Lung (tissue), 12 donors: ENCODE results near the gene TLE2. TPM values are rescaled to one million over a fixed set of nuclear protein-coding genes. Genes with fewer than 3 reads are reported as not detected.
A peak's percentile ranks its signal among the peaks of the same experiment; 100 is the strongest.

ENCODE experiments used
- ATAC-seq: fragments of 200-7000 bp; cut with Tn5 transposase; one replicate; pipeline ENCODE4 v1.9.1; 2020; ENCODE audit warnings: moderate number of reproducible peaks; ENCODE audit not compliant: insufficient read depth, low FRiP score
- DNase-seq, 3 donors: peaks; one replicate each; pipeline ENCODE4 v3.0.0-alpha.2; 2013 to 2017
- H3K27ac ChIP-seq, 2 donors: one replicate each; pipeline ENCODE4 v1.5.1; 2013; ENCODE audit warnings: mild to moderate bottlenecking in 2 of 2, moderate library complexity in 2 of 2, control low read depth in 1 of 2, inconsistent platforms in 1 of 2, low read depth in 1 of 2, low read length in 1 of 2
- H3K27me3 ChIP-seq, 3 donors: one replicate each; pipeline ENCODE4 v1.5.1; 2013; ENCODE audit warnings: low read length in 2 of 3; ENCODE audit not compliant: control insufficient read depth in 3 of 3, insufficient read depth in 3 of 3
- H3K36me3 ChIP-seq, 4 donors: one replicate each; pipeline ENCODE4 v1.5.1; 2013; ENCODE audit warnings: low read length in 4 of 4, mild to moderate bottlenecking in 1 of 4, moderate library complexity in 1 of 4; ENCODE audit not compliant: control insufficient read depth in 4 of 4, insufficient read depth in 4 of 4
- H3K4me1 ChIP-seq, 5 donors: one replicate each; pipeline ENCODE4 v1.5.1; 2013; ENCODE audit warnings: low read length in 5 of 5, mild to moderate bottlenecking in 2 of 5, moderate library complexity in 1 of 5; ENCODE audit not compliant: control insufficient read depth in 5 of 5, insufficient read depth in 5 of 5
- H3K4me3 ChIP-seq: one replicate; pipeline ENCODE4 v1.5.1; 2013; ENCODE audit warnings: mild to moderate bottlenecking, control low read depth, moderate library complexity
- H3K9ac ChIP-seq, 2 donors: one replicate each; pipeline ENCODE4 v1.5.1; 2013; ENCODE audit warnings: low read length in 2 of 2, control low read depth in 1 of 2; ENCODE audit not compliant: insufficient read depth in 1 of 2
- H3K9me3 ChIP-seq, 4 donors: one replicate each; pipeline ENCODE4 v1.5.1; 2013; ENCODE audit warnings: low read length in 3 of 4, mild to moderate bottlenecking in 1 of 4, moderate library complexity in 1 of 4; ENCODE audit not compliant: control insufficient read depth in 4 of 4, insufficient read depth in 3 of 4
- CTCF ChIP-seq: IDR thresholded peaks from 2 replicates; pipeline ENCODE4 v1.5.1; 2012; ENCODE audit warnings: mild to moderate bottlenecking; ENCODE audit errors: control extremely low read depth, extremely low read depth
- WGBS, 2 donors: extraction: QIAGEN DNeasy Blood & Tissue Kit; methylation state at CpG; one replicate each; pipeline ENCODE4 v1.1.7; 2013; 5-methylcytosine and 5-hydroxymethylcytosine counted together
- polyA plus RNA-seq, 2 donors: library from polyadenylated mRNA; stranded (reverse); fragments of 200-250 nt; gene quantifications; one replicate each; pipeline ENCODE4 v1.2.1, GENCODE V29; 2013
- total RNA-seq, 2 donors: library from RNA; depleted of rRNA in 1 of 2; stranded (reverse); fragments of >200 nt in 1 of 2; gene quantifications; one replicate each; pipeline ENCODE4 v1.2.1, GENCODE V29; 2014 to 2021
- donor health status: control.
- donor health status: control.
- donor health status: Bipolar disorder and iron deficiency.
- donor health status: healthy.
- donor health status: DM: yes; HTN: yes; CAD: no.

TLE2 gene
- total and polyA plus RNA-seq, 4 donors = 30.8 to 47.1 (median 39.2) TPM

DNA sequence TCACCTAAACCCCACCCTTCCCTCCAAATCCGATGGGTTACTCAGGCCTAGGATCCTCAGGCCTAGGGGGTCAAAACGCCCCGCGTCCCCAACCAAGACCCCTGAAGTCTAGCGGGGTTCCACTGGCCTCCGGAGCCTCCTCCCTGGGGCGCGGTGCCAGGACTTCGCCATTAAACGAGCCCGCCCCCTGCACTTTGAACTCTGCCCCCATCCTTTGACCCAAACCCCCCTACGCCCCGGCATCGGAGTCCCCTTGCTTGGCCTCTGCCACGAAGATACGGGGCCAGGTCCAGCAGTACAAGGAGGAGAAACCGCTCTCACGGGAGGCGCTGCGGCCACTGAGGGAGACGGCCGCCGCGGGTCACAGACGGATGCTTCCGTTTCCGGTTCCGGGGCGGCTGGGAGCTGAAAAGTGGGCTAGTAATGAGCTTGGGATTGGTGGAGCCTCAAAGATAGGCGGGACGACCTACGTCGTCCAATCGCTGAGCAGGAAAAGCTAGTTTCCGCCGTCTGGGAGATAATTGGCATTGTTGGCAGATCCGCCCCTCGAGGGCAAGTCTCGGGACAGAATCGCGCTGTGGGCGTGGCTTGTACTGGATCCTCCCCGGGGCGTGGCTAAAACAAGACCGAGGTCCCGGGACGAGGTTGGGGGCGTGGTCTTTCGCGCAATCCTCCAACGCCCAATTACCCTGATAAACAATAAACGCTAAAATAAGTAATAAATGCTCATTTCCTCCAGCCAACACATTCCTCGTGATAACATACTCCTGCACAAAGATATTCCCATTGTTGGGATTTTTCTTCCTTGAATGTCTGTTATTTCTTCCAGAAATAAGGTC is 78.6 kb downstream of the TLE2 start:
- Histone ChIP-seq H3K27ac (peak overlapping the region; percentile 91 to 96), H3K4me3 (peak overlapping the region; percentile 90), H3K27me3 (no peaks in the 10 kb centered on the region), H3K9ac (peak overlapping the region; percentile 86 to 93), H3K4me1 (peaks cover 4 to 13% (median 6%) of the 10 kb centered on the region in 5 donors), H3K36me3 (peaks cover 0 to 4% (median 0%) of the 10 kb centered on the region in 4 donors), H3K9me3 (no peaks in the 10 kb centered on the region)
- TF ChIP-seq CTCF = no peak
- WGBS, 2 donors = 0% methylated on average over 53 of the region's 53 CpGs
- DNase-seq = peak; percentile 100
- ATAC-seq = peak; percentile 93

- Histone ChIP-seq H3K9ac (peak overlapping the region; percentile 86 to 93), H3K36me3 (peaks cover 0 to 4% (median 0%) of the 10 kb centered on the region in 4 donors), H3K27ac (peak overlapping the region; percentile 91 to 96), H3K9me3 (no peaks in the 10 kb centered on the region), H3K4me3 (peak overlapping the region; percentile 90), H3K4me1 (peaks cover 4 to 13% (median 6%) of the 10 kb centered on the region in 5 donors), H3K27me3 (no peaks in the 10 kb centered on the region)
- DNase-seq = peak in 2 of 3 donors; percentile 70 to 85
- peak; percentile 2 for ATAC-seq
- 0 to 1% methylated on average over 11 of the region's 11 CpGs for WGBS, 2 donors
- TF ChIP-seq CTCF = no peak
These were observed 79.2 kb downstream of the TLE2 start for GRCh38 chr19:2949939-2950285.

Other genes with a start within 250 kb of the TLE2 start
- gene SGTA, start 246.0 kb downstream of the TLE2 start, total RNA-seq = 10 to 100 TPM; 33.3 to 48.0 TPM
- 10 to 100 TPM; 55.7 to 64.7 TPM for gene SGTA, start 246.0 kb downstream of the TLE2 start, polyA plus RNA-seq
- 10 to 100 TPM; 23.8 to 70.5 TPM for gene THOP1, start 243.8 kb downstream of the TLE2 start, total RNA-seq
- gene THOP1, start 243.8 kb downstream of the TLE2 start, polyA plus RNA-seq = 10 to 100 TPM; 58.7 to 71.9 TPM
- 1 to 10 TPM; 5.0 to 8.8 TPM for gene ZNF554, start 209.4 kb downstream of the TLE2 start, total RNA-seq
- 1 to 10 TPM; 1.1 to 3.1 TPM for gene ZNF554, start 209.4 kb downstream of the TLE2 start, polyA plus RNA-seq
- 1 to 10 TPM; 5.0 to 9.6 TPM for gene ZNF555, start 187.8 kb downstream of the TLE2 start, total RNA-seq
- gene ZNF555, start 187.8 kb downstream of the TLE2 start, polyA plus RNA-seq = 1 to 10 TPM; 1.6 to 2.1 TPM
- gene ZNF556, start 161.9 kb downstream of the TLE2 start, total RNA-seq = not detected
- under 1 TPM; 0.02 to 0.09 TPM for gene ZNF556, start 161.9 kb downstream of the TLE2 start, polyA plus RNA-seq
- 1 to 10 TPM; 4.3 to 4.6 TPM for gene ZNF57, start 128.4 kb downstream of the TLE2 start, total RNA-seq
- gene ZNF57, start 128.4 kb downstream of the TLE2 start, polyA plus RNA-seq = 1 to 10 TPM; 4.0 to 5.5 TPM
- gene ZNF77, start 84.3 kb downstream of the TLE2 start, total RNA-seq = 1 to 10 TPM; 3.3 to 6.7 TPM
- 1 to 10 TPM; 3.0 to 3.2 TPM for gene ZNF77, start 84.3 kb downstream of the TLE2 start, polyA plus RNA-seq
- gene TLE6, start 51.7 kb downstream of the TLE2 start, total RNA-seq = 1 to 10 TPM; 6.3 to 8.8 TPM
- 1 to 10 TPM; 6.1 to 8.0 TPM for gene TLE6, start 51.7 kb downstream of the TLE2 start, polyA plus RNA-seq
- gene TLE5, start 33.2 kb upstream of the TLE2 start, total RNA-seq = 100 to 1,000 TPM; 179 to 468 TPM
- gene TLE5, start 33.2 kb upstream of the TLE2 start, polyA plus RNA-seq = 100 to 1,000 TPM; 352 to 797 TPM
- gene GNA11, start 65.1 kb upstream of the TLE2 start, total RNA-seq = 10 to 100 TPM; 39.4 to 80.9 TPM
- 10 to 100 TPM; 36.8 to 37.1 TPM for gene GNA11, start 65.1 kb upstream of the TLE2 start, polyA plus RNA-seq
- 10 to 100 TPM; 18.6 to 36.0 TPM for gene GNA15, start 106.8 kb upstream of the TLE2 start, total RNA-seq
- gene GNA15, start 106.8 kb upstream of the TLE2 start, polyA plus RNA-seq = 10 to 100 TPM; 21.5 to 65.4 TPM
- 10 to 100 TPM in 1 of 2 donors, 1 to 10 TPM in 1; 7.3 to 18.8 TPM for gene S1PR4, start 149.5 kb upstream of the TLE2 start, total RNA-seq
- gene S1PR4, start 149.5 kb upstream of the TLE2 start, polyA plus RNA-seq = 10 to 100 TPM; 14.7 to 40.5 TPM
- 100 to 1,000 TPM in 1 of 2 donors, 10 to 100 TPM in 1; 24.8 to 117 TPM for gene NCLN, start 156.7 kb upstream of the TLE2 start, total RNA-seq
- 10 to 100 TPM; 54.3 to 71.9 TPM for gene NCLN, start 156.7 kb upstream of the TLE2 start, polyA plus RNA-seq
- under 1 TPM in 1 of 2 donors, not detected in 1; 0.12 TPM for gene CELF5, start 195.4 kb upstream of the TLE2 start, total RNA-seq
- gene CELF5, start 195.4 kb upstream of the TLE2 start, polyA plus RNA-seq = under 1 TPM; 0.08 to 0.14 TPM